Pancreas (tissue), 10 donors: ENCODE measurements around the gene NECTIN1. TPM values are rescaled to one million over a fixed set of nuclear protein-coding genes. Genes with fewer than 3 reads are reported as not detected.

Experiments used
- ATAC-seq, 4 donors: fragments of 200-7000 bp; cut with Tn5 transposase; one replicate each; pipeline versions ENCODE4 v1.8.0 to v1.9.1; 2020; ENCODE audit warnings: mild to moderate bottlenecking in 4 of 4, moderate library complexity in 4 of 4
- DNase-seq, 6 donors: peaks; one replicate each; pipeline ENCODE4 v3.0.0-alpha.2; 2020
- FAIRE-seq: peaks from 2 replicates; lab custom pipeline; 2012; peaks lifted over from hg19 to GRCh38; lab: Jason Lieb, UNC
- H3K27ac ChIP-seq, 4 donors: fragments of 200-600 bp; sonication (generic); 1 replicate in 3 of 4; 2 replicates in 1 of 4; pipeline versions ENCODE4 v1.5.0 to v1.8.0; 2020
- H3K27me3 ChIP-seq, 4 donors: fragments of 200-600 bp; one replicate each; pipeline ENCODE4 v1.8.0; 2021
- H3K36me3 ChIP-seq, 3 donors: fragments of 200-600 bp; sonication (generic) in 1 of 3; one replicate each; pipeline versions ENCODE4 v1.5.0 to v1.8.0; 2020 to 2021
- H3K4me1 ChIP-seq, 3 donors: fragments of 200-600 bp; one replicate each; pipeline ENCODE4 v1.8.0; 2021
- H3K4me3 ChIP-seq, 4 donors: fragments of 200-600 bp; sonication (generic) in 2 of 4; one replicate each; pipeline versions ENCODE4 v1.5.0 to v1.8.0; 2020 to 2021
- H3K9me3 ChIP-seq, 4 donors: fragments of 200-600 bp; one replicate each; pipeline ENCODE4 v1.8.0; 2021
- CTCF ChIP-seq, 4 donors: fragments of 200-600 bp; sonication (generic) in 3 of 4; IDR thresholded peaks; one replicate each; pipeline versions ENCODE4 v1.5.0 to v1.8.0; 2021; ENCODE audit warnings: antibody characterized with exemption in 4 of 4
- WGBS, 2 donors: extraction: QIAGEN DNeasy Blood & Tissue Kit; methylation state at CpG; one replicate each; pipeline ENCODE4 v1.1.7; 2013; 5-methylcytosine and 5-hydroxymethylcytosine counted together
- intact Hi-C, 3 donors: fragments of 100-400 bp; cut with DNase I; formaldehyde crosslinking; loops; one replicate each; pipeline versions ENCODE4 v1.11.1 to v1.14.2; 2022
- polyA plus RNA-seq, 2 donors: library from polyadenylated mRNA; stranded (reverse); fragments of 200-250 nt; gene quantifications; one replicate each; pipeline ENCODE4 v1.2.3, GENCODE V29; 2013
- total RNA-seq, 6 donors: library from RNA; stranded (reverse); fragmentation: NEBNext Ultra II Directional in 4 of 6; extraction: Animal tissue kit (Norgen Biotek cat#: 25700) in 4 of 6; gene quantifications; one replicate each; pipeline versions ENCODE4 v1.2.1 to v1.2.4, GENCODE V29; 2021 to 2023
- donor health status: healthy with polysubstance abuse.
- donor health status: DM: no; HTN: no; CAD: no; lungs with moderate emphysema.
- donor health status: DM: no; HTN: no; CAD: no.
- donor health status: control.
- donor health status: control.
- donor health status: Bipolar disorder and iron deficiency.
- donor health status: DM: yes; HTN: yes; CAD: no.
- donor health status: DM: no; HTN: no; CAD: no.
- donor health status: DM: no; HTN: no; CAD: no.
- donor health status: DM: yes; HTN: yes; CAD: no.

Gene NECTIN1
- total and polyA plus RNA-seq, 8 donors: 7.9 to 24.7 (median 19.0) TPM

- peak; percentile 23 to 74 (median 62) for ATAC-seq
- no peak for TF ChIP-seq CTCF (IDR thresholded peaks at IDR 0.05)
- no peaks in the 10 kb centered on the region for H3K27me3 ChIP-seq
- DNase-seq: peak in 2 of 6 donors; percentile 8 to 41
- WGBS, 2 donors: 41 to 46% methylated on average over 4 of the region's 4 CpGs
- intact Hi-C loops: no loop called here
- H3K36me3 ChIP-seq: no peaks in the 10 kb centered on the region
- H3K4me1 ChIP-seq: no peaks in the 10 kb centered on the region
- no peak overlapping the region for H3K4me3 ChIP-seq
- no peaks in the 10 kb centered on the region for H3K9me3 ChIP-seq
- FAIRE-seq: no peak
- H3K27ac ChIP-seq: no peak overlapping the region
Measured at GRCh38 chr11:119776031-119776636, 47.1 kb upstream of the NECTIN1 start.

- FAIRE-seq (no peak), DNase-seq (peak in 1 of 6 donors; percentile 22), ATAC-seq (peak in 2 of 4 donors; percentile 53 to 58)
- no peaks in the 10 kb centered on the region for H3K36me3 ChIP-seq
- TF ChIP-seq CTCF (IDR thresholded peaks at IDR 0.05): no peak
- H3K4me1 ChIP-seq: no peaks in the 10 kb centered on the region
- H3K27me3 ChIP-seq: no peaks in the 10 kb centered on the region
- no peak overlapping the region for H3K27ac ChIP-seq
- 93 to 100% methylated on average over 1 of the region's 1 CpG for WGBS, 2 donors
- intact Hi-C loops: no loop called here
- H3K9me3 ChIP-seq: no peaks in the 10 kb centered on the region
- no peak overlapping the region for H3K4me3 ChIP-seq
Measured at GRCh38 chr11:119774172-119774763, 45.3 kb upstream of the NECTIN1 start.

GRCh38 chr11:119772641-119773415, 43.8 kb upstream of the NECTIN1 start:
- no peaks in the 10 kb centered on the region for H3K9me3 ChIP-seq
- no peaks in the 10 kb centered on the region for H3K36me3 ChIP-seq
- intact Hi-C loops: no loop called here
- ATAC-seq (no peak), DNase-seq (peak in 1 of 6 donors; percentile 20), FAIRE-seq (no peak)
- H3K4me3 ChIP-seq: no peak overlapping the region
- H3K27ac ChIP-seq: no peak overlapping the region
- TF ChIP-seq CTCF (IDR thresholded peaks at IDR 0.05): no peak
- H3K4me1 ChIP-seq: no peaks in the 10 kb centered on the region
- WGBS, 2 donors: 60 to 72% methylated on average over 8 of the region's 8 CpGs
- H3K27me3 ChIP-seq: no peaks in the 10 kb centered on the region

GRCh38 chr11:119772076-119772475, 43.1 kb upstream of the NECTIN1 start:
- Histone ChIP-seq H3K27ac (no peak overlapping the region), H3K9me3 (no peaks in the 10 kb centered on the region), H3K36me3 (no peaks in the 10 kb centered on the region), H3K4me3 (no peak overlapping the region), H3K27me3 (no peaks in the 10 kb centered on the region), H3K4me1 (no peaks in the 10 kb centered on the region)
- DNase-seq: peak in 1 of 6 donors; percentile 10
- ATAC-seq: no peak
- intact Hi-C loops: no loop called here
- no peak for FAIRE-seq
- no peak for TF ChIP-seq CTCF (IDR thresholded peaks at IDR 0.05)
